A549 treated with GW870086 at 1 μM for 4 hours (cell line): ENCODE data around the gene LCA5L. TPM values are rescaled to one million over a fixed set of nuclear protein-coding genes. Genes with fewer than 3 reads are reported as not detected.

Source experiments
- total RNA-seq: library from RNA; stranded (reverse); fragments of 200-300 nt; extraction: Qiagen RNA extraction; gene quantifications from 5 replicates; pipeline ENCODE4 v1.2.3, GENCODE V29; 2022; ENCODE audit warnings: low read depth

Gene LCA5L
- total RNA-seq: 0.89 to 1.6 TPM (median 1.3 TPM) in 5 replicates

DNA sequence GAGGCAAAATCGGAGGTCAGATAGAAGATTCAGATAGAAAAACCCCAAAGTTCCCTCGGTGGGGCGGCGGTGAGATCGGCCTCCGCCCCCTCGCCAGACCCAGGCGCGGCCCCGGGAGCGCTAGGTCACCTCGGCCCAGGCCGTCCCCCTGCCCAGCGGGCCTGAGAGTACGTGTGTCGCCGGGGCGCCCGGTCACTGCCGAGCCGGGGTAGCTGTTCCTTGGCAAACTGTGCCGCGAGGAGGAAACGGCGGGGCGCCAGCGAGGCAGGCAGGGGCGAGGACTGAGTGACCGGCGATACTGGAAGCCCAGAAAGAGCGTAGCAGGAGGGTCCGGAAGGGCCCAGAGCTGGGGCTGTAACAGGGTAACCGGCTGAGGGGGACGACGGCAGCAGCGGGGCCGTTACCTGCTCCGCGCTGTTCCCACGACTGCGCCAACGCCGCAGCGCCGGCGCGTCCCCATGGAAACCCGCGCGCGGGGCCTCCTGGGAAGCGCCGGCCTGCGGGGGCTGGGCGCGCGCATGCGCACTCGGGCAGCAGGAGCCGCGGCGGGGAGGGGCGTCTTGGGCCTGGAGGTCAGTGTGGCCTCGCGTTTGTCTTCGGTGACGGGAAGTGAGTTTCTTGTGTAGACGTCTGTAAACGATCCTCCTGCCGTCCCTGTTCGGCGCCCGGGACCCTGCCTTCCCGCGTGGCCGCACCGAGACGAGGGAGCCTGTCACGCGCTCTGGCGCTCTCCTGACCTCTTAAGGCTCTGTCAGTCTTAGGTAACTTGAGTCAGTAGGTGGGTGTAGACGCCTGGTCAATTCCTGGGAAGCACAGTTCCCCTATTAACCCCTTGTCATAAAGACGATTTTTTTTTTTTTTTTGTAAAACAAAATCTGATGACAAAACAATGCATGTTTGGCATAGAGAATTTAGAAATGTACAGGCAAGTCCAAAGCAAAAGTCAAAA, at the start of gene LCA5L:
Gene LCA5L, minus strand, starts transcription at position 458 of the 949 bp plus-strand sequence. CDS start 17,285 bp downstream, outside the sequence.

DNA sequence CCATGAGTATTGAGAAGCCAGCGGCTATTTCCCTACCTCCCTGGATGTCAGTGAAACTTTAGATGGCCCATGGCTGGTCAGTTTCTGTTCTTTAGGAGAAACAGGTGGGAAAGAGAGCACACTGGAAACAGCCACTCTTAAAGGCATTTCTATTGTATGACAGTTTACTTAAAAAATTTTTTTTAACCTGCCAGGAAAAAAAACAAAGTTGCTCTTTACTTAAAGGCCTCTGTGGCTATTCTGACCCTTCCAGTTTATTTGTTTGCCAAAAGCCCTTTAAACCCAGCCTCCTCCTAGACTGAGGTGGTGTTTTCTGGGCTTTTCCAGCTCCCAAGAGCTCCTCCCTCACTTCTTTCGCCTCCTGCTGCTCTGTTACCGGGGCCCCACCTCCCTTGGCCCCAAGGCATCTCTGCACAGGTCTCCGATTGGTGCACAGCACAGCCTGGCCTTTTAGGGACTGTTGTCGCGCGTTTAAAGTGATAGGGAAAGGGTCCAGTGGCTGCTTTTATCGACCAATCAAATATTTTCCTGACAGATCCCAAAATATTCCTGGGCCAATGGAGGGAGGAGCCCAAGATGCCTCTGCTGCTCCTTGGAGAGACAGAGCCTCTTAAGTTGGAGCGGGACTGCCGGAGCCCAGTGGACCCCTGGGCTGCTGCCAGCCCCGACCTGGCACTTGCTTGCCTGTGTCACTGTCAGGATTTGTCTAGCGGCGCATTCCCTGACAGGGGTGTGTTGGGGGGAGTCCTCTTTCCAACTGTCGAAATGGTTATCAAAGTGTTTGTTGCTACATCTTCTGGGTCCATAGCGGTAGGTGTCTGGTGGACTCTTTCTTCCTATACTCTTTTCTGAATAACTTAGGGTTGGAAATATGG, 6.0 kb upstream of the LCA5L start, which contains the start of gene SH3BGR:
Gene SH3BGR, plus strand, starts transcription at position 639 of the 875 bp plus-strand sequence. Its CDS starts 127 bp downstream, at position 766.

Other genes starting within 250 kb of the LCA5L start
- 6.2 to 11.7 TPM (median 9.8 TPM) in 5 replicates for gene BRWD1, start 132.1 kb downstream of the LCA5L start, total RNA-seq
- 158 to 183 TPM (median 176 TPM) in 5 replicates for gene HMGN1, start 96.7 kb downstream of the LCA5L start, total RNA-seq
- gene SH3BGR, start 6.2 kb upstream of the LCA5L start, total RNA-seq: 0.46 to 1.3 TPM (median 0.60 TPM) in 5 replicates
- 0.08 to 0.19 TPM (median 0.15 TPM) in 5 replicates for gene B3GALT5, start 167.2 kb upstream of the LCA5L start, total RNA-seq